Inflammatory macrophage treated with lipopolysaccharide for 1 hour (primary cell): Measurements from ENCODE around the gene LRRC18.
A peak's percentile ranks its signal among the peaks of the same experiment; 100 is the strongest.

Source experiments
- DNase-seq, 2 donors: peaks; one replicate each; pipeline ENCODE4 v3.0.0-alpha.2; 2020 to 2022

LRRC18 gene

GRCh38 chr10:48945441-48946130 lies 5.9 kb upstream of the LRRC18 start:
- no peak for DNase-seq

DNA sequence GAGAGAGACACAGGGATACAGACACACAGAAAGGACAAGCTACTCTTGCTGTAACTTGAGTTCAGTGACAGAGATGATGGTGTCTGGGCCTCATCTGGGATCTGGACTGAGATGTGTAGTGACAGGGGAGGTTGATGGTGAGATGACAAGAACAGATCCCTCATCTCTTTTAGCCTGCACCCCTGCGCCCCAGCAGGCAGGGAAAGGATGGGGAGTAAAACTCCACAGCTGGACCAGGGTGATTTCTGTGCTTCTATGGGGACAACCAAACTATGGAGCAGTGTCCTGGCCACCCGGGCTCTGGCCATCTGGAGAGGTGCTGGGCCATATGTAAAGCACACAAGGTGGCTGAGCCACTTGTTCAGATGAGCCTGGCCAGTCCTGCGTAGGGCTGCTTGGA lies 4.5 kb upstream of the LRRC18 start:
- DNase-seq, result no peak

GRCh38 chr10:48943096-48943495 lies 3.5 kb upstream of the LRRC18 start:
- no peak for DNase-seq

GRCh38 chr10:48941427-48942075 lies 1.9 kb upstream of the LRRC18 start:
- DNase-seq, result no peak

- DNase-seq, result no peak
Measured at GRCh38 chr10:48940958-48941357, 1.3 kb upstream of the LRRC18 start.

- no peak for DNase-seq
Measured at GRCh38 chr10:48940372-48940771, 732 bp upstream of the LRRC18 start.

- DNase-seq, result no peak
Measured at GRCh38 chr10:48938990-48939536, 577 bp downstream of the LRRC18 start.

- DNase-seq, result no peak
Measured at GRCh38 chr10:48938281-48938680, 1.4 kb downstream of the LRRC18 start.

GRCh38 chr10:48937796-48938195 lies 1.8 kb downstream of the LRRC18 start:
- no peak for DNase-seq

- no peak for DNase-seq
Measured at GRCh38 chr10:48935577-48935976, 4.1 kb downstream of the LRRC18 start.

GRCh38 chr10:48934672-48935501 lies 4.8 kb downstream of the LRRC18 start:
- DNase-seq, result no peak

- no peak for DNase-seq
Measured at GRCh38 chr10:48932831-48933664, 6.6 kb downstream of the LRRC18 start.

- peak; percentile 4 to 36 for DNase-seq
Measured at GRCh38 chr10:48931188-48931587, 8.5 kb downstream of the LRRC18 start.

DNA sequence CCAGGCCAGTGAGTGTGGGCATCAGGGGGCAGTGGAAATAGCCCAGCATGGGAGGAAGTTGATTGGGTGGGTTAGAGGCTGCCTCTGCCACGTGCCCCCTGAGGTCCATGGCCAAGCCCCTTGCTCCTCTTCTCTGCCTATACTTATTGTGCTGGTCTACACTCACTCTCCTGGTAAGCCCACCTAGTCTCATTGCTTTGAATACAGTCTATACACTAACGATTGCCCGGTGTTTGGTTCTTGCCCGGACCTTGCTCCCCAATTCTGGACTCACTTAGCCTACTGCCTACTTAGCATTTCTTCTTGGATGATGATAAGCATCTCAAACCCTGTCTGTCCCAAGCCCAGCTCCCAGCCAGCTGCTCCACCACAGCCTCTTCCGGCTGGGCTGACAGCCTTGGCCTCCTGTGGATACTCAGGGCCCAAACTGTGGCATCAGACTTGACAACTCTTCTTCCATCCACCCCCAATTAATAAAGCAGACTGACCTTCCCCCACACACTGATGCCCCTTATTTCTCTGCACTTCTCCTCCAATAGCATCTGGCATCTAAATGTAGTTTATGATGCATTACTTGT lies 10.1 kb downstream of the LRRC18 start:
- no peak for DNase-seq

DNA sequence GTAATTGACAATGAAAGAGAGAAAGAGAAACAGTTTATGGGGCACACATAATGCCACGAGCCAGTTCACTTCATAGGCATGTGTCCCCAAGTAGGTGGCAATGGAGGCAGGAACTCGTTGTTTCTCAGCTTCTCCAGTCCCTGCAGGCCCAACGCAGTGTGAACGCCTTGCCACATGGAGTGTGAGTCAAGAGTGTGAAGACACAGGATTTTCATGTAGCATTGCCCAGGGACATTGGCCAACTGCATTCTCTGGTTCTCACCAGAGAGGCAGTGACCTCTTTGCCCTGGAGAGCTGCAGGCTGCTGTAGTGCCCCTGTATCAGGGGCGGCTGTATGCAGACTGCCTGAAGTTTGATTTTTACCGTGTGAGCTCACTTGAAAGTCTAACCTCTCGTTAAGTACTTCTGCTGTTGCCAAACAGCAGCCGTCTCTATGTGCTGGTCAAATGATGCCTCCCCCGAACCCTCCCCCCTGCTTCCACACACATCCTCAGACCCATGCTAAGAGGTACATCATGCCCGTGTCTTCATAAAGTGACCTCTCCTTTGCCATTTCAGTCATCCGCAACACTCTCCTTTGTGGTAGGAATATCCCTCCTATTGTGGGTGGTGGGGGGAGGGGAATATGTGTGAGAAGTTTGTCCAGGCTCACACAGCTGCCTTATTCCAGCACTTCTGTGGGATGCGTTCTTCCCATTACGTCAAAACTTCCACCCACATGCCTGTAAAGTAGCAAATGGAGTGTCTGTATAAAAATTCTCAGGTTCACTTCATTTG lies 12.7 kb downstream of the LRRC18 start:
- no peak for DNase-seq

DNA sequence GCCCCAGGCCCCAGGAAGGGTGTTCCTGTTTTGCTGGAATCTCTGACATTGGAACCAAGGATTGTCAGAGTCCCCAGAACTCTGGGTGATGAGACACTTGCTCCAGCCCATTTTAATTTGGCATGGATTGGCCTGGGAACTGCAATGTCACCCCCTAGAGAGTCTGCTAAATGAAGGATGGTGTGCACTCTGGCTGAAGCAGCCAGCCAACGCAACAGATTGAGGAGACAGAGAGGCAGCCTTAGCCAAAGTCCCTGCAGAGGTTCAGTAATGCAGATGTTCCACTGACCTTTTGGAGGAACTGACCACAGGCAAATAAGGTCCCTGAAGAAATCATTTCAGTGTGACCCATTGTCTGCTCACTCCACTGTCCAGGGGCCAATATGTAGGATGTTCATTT lies 13.4 kb downstream of the LRRC18 start:
- no peak for DNase-seq

- DNase-seq, result no peak
Measured at GRCh38 chr10:48924988-48925387, 14.7 kb downstream of the LRRC18 start.

- no peak for DNase-seq
Measured at GRCh38 chr10:48923748-48924147, 15.9 kb downstream of the LRRC18 start.

- no peak for DNase-seq
Measured at GRCh38 chr10:48913674-48914073, 26.0 kb downstream of the LRRC18 start.

DNA sequence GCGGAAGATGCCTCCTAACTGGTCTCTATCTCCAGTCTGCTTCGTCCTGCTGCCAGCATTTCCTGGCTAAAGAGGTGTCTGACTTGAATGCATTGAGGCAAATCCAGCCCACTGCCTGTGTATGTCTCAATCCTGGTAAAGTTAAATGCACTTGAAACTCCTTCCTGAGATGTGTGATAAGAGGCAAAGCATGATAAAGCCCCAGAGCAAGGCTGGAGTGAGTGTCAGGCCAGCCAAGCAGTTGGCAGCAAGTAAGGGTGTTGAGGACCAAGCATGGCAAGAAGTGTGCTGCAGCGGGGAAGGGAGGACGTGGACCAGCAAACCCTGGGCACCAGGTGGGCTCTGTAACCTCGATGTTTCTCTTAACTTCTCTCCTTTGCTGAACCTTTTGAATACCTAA lies 29.1 kb downstream of the LRRC18 start:
- no peak for DNase-seq

GRCh38 chr10:48907730-48908129 lies 31.9 kb downstream of the LRRC18 start:
- no peak for DNase-seq
